Ecto neural progenitor cell (in vitro differentiated cells): ENCODE measurements around the gene RBBP9.
A peak's percentile ranks its signal among the peaks of the same experiment; 100 is the strongest.
"Not testable (repeated sequence)": the region's sequence is repeated elsewhere in the genome, so short reads cannot be mapped to it uniquely, and the experiment has no call there.

Experiments
- DNase-seq: peaks from one replicate; pipeline ENCODE4 v3.0.0-alpha.2; 2018; ENCODE audit warnings: low spot score

RBBP9 gene

DNA sequence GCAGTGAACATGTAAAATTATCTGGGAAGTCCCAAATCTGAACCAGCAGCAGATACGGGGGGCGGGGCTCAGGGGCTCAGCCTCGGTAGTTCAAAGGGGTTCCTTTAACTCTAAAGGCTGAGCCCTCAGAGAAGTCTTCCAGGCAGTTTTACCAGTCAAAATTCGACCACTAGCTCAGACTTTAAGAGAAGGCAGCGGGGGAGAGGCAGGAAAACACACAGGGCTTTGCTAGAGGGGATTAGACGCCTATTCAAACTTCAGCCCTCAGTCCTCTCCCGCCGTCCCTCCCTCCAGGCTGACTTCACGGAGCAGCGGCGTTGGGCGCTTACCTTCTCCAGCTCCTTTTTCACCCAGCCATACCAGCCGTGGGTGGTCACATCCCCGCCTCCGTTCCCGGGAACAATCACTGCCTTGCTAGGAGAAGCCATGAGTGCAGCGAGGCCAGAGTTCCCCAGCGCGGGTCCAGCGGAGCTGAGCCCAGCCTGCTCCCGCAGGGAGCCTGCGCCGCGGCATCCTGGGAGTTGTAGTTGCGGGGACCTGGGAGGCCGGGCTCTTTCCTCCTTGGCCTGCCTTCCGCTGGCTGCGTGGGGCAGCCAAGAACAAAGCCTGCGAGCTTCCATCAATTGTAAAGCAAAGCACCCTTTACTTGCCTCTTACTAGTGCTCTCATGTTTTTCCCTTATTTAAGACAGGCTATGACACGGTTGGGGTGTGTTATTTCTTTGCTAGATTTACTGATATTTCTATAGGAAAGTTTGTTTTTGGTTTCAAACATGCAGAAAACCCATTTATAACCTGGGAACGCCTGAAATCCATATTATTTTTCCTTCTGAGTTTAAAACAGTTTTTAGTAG is at the start of gene RBBP9:
Gene RBBP9 (minus strand): TSS at position 486 of the 853 bp plus-strand sequence. CDS start 58 bp downstream, at position 428.
- DNase-seq, result peak; percentile 94

DNA sequence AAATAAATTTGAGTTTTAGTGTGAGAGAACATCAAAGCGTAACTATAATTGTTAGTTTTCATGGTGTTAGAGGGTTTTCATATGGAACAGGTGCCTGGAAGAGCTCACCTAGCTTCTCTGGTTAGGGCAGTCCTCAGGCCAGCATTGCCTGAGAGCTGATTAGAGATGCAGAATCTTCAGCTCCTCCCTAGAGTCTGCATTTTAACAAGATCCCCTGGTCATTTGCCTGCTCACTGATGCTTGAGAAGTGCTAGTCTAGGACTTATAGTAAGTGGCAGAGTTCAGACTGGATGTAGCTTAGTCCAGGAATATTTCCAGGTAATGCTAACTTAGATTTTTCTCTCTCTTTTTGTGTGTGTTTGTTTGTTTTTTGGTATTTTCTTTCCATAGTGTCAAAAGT is 48.5 kb upstream of the RBBP9 start:
- DNase-seq, result no peak

DNA sequence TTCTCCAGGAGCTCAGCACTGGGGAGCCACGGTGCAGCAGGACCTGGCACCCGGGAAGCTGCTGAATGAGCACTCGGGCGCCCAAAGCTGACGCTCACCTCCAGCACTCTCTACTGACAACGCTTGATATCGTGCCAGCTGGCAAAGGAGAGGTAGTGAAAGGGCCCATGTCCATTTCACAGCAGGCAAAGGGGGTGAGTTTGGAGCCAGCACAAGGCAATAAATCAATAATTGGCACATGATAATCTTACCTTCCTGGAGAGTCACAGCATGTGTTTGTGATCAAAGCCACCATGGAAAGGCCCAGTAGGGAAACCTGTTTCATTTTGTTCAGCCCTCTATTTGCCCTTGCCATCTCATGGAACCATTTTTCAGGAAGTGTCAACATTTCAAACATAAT is 46.9 kb upstream of the RBBP9 start:
- DNase-seq, result no peak

DNA sequence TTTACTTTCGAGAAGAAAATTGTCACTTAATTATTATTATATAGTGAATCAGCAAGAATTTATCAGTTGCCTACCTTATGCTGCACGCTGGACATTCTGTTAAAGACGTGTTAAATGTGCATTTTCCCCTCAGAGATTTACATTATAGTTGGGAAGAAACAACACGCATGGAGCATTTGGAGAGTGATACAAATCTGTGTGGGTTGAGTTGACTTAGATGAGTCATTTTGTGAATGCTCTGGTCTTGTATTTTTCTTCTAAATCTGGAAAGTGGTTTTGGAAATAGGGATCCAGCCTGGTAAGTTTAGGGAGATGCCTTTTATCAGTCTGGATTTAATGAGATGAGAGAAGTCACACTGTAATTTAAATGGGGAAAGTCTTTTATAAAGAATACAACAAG is 46.2 kb upstream of the RBBP9 start:
- DNase-seq, result no peak

DNA sequence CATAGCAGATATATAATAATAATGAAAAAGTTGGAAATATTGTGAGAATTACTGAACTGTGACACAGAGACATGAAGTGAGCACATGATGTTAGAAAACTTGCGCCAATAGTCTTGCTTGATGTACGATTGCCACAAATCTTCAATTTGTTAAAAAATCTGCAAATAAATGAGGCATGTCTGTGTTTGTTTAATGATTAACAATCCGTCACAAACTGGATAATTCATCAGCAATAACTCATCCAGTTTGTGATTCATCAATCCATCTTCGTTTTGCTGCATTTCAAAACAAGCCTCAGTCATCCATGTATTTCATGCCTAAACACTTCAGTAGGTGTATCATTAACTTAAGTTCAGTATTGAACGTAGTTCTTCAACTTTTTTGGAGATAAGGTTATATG is 44.7 kb upstream of the RBBP9 start:
- no peak for DNase-seq

DNA sequence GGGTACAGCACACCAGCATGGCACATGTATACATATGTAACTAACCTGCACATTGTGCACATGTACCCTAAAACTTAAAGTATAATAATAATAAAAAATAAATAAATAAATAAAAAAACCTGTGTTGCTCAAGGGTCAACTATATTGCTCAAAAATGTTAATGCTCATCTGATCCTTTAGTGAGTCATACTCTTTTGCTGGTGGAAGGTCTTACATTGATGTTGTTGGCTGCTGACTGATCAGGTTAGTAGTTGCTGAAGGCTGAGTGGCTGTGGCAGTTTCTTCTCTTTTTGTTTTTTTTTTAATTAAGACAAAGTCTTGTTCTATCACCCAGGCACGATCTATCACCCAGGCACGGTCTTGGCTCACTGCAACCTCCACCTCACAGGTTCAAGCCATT is 40.6 kb upstream of the RBBP9 start:
- DNase-seq, result no peak

DNA sequence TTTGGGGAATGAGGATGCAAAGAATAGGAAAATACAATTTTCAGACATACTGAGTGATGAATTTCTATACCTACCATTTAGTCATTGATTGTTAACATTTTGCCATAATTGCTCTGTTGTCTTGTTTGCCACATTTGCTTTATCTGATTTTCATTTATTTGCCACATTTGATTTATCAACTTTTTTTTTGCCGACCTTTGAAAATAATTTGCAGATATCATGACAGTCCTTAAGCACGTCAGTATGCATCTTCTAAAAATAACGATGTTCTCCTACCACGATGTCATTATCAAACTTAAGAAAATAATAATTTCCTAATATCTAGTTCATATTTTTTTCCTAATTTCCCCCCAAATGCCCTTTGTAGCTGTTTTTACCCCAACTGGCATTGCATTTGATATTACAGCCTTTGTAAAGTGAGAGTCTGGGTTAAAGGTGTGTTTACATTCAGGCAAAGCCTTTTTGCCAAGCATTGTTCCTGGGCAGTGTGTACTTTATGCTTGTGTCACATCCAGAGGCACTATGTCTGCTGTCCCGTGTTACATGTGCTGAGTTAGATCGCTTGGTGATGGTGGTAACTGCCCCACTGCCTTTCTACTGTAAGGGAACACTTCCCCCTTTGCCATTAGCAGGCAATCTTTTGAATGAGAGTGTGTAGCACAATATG is 37.1 kb upstream of the RBBP9 start:
- DNase-seq, result no peak

DNA sequence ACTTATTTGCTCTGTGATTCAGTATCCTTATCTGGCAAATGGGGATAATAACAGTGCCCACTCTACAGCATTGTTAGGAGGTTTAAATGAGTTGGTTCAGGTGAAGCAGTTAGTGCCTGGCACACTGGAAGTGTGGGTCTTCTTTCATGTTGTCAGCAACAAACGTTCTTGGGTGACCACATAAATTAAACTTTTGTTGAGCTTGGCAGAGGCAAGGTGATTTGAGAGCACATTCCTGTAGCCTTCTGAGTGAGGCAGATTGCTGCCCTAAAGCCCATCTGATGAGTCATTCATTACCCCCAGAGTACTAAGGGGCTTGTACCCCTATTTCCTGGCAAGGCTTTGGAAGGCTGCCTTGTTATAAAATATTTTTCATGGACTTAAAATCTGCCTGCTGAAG is 36.5 kb upstream of the RBBP9 start:
- no peak for DNase-seq

DNA sequence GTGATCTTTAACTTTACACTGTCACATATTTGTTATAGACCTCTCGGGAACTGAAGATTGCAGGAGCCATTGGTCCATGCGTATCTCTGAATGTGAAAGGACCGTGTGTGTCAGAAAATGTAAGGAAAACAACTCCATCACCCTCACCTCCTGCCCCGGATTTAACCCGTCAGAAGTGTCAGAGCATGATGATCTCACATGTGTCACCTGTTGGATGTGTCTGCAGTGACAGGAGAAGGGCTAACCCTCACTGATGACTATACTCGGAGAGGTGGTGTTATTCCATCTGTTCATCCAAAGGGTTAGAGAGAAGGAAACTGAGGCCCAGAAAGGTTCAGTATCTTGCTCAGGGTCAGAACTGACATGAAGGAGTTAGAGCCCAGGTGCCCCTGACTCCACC is 35.6 kb upstream of the RBBP9 start:
- DNase-seq, result no peak

DNA sequence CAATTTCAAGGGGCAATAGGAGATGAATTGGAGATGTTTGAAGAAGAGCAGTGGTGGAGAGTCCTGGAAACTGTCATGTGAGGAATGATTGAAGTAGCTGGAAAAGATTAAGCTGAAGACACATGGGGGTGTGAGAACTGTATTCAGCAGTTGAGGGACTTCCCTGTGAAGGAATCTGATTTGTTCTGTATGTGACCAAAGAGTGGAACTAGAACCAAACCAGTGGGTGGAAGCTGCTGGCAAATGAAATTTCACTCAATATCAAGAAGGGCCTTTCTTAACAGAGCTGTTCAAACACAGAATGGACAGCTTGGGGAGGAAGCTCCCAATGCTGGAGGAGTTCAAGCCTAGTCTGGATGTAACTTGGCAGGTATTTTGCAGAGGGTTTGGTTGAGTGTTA is 32.0 kb upstream of the RBBP9 start:
- no peak for DNase-seq

DNA sequence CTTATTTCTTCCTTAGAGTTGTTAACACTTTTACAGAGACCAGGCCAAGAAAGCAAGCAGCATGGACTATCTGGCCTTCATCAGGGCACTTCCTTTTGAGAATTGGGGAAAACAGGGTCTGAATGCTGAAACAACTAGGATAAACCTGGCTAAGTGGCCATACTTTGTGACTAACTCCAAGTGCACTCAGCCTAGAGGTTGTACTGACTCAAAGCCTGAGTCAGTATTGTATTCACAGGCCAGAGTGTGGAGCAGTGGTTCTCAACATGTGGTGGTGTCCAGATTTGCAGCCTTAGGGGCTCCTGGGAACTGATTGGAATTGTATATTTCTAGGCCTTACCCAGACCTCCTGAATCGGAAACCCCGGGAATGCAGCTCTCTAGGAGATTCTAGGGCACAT is 30.8 kb upstream of the RBBP9 start:
- DNase-seq, result no peak

DNA sequence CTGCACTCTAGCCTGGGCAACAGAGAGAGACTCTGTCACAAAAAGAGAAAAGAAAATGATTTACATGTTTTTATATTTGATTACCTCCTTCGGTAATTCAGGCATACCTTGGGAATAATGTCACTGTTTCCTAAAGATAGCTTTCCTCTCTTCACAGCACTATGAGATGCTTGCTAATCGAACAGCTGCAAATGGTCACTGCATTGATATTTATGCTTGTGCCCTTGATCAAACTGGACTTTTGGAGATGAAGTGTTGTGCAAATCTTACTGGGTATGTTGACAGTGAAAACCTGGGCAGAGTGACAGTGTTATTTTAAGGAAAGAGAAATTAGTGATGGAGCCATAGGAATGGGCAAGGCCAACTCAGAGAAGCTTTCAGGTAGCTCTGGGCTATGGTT is 30.3 kb upstream of the RBBP9 start:
- no peak for DNase-seq

DNA sequence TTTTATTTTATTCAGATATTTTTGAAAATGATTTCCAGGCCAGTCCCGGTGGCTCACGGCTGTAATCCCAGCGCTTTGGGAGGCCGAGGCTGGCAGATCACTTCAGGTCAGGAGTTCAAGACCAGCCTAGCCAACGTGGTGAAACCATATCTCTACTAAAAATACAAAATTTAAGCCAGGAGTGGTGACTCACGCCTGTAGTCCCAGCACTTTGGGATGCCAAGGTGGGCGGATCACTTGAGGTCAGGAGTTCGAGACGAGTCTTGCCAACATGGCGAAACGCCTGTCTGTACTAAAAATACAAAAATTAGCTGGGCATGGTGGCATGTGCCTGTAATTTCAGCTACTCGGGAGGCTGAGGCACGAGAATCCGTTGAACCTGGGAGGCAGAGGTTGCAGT is 29.7 kb upstream of the RBBP9 start:
- DNase-seq, result not testable (repeated sequence)

DNA sequence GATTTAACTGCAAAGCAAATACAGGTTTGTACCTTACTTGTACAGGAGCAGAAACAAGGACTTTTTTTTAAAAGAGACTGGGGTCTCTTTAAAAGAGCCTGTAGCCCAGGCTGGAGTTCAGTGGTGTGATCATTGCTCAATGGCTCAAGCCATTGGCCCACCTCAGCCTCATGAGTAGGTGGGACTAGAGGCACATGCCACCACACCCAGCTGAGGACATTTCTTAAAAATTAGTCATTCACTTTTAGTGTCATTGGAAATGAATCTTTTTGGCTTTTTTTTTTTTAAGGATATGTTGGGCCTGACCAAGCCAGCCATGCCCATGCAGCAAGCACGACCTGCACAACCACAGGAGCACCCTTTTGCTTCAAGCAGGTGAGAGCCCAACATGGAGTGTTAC is 27.6 kb upstream of the RBBP9 start:
- DNase-seq, result no peak

DNA sequence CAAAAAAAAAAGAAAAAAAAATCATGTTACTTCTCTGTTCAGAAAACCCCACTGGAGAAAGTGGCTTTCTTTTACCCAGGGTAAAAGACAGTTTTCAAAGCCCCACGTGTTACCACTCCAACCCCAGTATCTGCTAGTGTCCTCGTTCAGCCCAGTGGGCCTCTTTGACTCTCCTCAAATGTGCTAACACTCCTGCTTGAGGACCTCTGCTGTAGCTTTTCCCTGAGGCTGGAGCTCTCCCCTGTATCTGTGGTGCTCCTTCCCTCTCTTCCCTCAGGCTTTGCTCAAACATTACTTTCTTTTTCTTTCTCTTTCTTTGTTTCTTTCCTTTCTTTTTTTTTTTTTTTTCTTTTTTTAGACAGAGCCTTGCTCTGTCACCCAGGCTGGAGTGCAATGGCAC is 26.0 kb upstream of the RBBP9 start:
- no peak for DNase-seq

DNA sequence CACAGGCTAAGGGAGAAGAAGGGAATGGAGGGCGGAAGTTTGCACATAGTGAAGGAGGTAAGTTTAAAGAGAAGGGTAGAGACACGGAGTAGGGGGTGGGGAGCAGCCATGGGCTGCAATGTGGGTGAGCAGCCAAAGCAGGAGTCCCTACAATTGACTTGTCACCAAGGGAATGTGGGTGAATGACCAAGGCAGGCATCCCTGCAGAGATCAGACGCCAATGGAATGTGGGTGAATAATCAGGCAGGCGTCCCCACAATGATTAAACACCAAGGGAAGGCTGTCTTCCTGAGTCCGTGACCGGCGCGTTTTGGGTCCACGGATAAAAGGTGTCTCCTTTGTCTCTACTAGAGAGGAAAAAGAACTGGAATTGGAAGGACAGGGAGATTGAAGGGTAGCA is 25.0 kb upstream of the RBBP9 start:
- DNase-seq, result not testable (repeated sequence)

DNA sequence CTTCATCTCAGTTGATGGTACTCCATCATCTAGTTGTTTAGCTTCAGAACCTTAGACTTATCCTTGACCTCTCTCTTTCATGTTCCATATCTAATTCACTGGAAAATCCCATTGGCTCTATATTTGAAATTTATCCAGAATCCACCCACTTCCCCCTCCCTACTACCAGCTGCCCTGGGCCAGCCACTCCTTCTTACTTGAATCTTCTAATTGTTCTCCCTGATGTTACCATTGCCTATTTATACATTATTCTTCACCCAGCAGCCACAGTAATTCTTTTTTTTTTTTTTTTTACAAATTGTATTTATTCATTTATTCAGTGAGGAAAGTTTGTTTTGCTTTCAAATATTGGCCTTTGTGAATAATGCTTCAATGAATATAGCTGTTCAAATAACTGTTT is 18.9 kb upstream of the RBBP9 start:
- DNase-seq, result no peak

DNA sequence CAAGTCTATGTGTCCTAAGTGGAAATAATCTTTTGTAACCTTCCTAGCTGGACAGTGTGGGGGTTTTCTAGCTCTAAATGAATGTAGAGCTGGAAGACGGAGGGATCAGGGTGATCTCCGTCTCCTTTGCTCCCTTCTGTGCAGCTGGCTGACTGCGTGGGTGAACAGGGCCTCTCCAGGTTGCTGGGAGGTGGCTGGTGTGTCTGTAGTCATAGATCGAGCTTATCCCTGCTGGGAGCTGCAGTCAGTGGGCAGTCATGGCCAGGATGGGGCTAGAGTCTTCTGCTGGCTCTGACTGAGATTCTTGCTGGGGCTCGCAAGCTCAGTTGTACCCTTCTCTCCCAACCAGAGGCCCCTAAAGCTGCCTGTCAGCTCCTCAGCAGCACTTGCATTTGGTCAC is 17.1 kb upstream of the RBBP9 start:
- no peak for DNase-seq

DNA sequence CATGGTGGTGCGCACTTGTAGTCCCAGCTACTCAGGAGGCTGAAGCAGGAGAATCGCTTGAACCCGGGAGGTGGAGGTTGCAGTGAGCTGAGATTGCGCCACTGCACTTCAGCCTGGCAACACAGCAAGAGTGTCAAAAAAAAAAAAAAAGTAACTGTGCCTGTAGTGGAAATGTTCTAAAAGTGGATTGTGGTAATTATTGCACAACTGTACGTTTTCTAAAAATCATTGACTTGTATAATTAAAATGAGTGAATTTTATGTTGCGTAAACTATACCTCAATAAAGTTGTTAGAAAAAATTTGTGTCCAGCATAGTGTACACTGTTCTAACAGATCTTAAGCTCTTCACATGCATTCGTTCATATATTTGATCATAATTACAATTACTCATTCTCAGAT is 16.2 kb upstream of the RBBP9 start:
- DNase-seq, result no peak

DNA sequence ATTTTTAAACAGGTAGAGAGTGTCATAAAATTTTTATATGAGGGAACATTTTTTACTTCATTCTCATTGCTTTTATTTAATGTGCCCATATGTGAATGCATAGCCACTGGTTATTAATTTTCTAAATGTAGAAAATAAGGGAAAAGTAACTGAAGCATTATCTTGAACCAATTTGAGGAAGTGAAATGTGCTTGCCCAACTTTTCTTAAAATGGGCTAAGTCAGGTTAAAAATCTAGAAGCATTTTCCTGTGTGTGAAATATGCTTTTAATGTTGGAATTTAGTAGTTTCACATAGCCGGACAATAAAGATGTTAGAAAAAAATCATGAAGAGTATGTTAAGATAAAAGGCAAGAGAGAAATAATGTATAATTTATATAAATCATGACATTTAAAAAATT is 14.5 kb upstream of the RBBP9 start:
- DNase-seq, result no peak

DNA sequence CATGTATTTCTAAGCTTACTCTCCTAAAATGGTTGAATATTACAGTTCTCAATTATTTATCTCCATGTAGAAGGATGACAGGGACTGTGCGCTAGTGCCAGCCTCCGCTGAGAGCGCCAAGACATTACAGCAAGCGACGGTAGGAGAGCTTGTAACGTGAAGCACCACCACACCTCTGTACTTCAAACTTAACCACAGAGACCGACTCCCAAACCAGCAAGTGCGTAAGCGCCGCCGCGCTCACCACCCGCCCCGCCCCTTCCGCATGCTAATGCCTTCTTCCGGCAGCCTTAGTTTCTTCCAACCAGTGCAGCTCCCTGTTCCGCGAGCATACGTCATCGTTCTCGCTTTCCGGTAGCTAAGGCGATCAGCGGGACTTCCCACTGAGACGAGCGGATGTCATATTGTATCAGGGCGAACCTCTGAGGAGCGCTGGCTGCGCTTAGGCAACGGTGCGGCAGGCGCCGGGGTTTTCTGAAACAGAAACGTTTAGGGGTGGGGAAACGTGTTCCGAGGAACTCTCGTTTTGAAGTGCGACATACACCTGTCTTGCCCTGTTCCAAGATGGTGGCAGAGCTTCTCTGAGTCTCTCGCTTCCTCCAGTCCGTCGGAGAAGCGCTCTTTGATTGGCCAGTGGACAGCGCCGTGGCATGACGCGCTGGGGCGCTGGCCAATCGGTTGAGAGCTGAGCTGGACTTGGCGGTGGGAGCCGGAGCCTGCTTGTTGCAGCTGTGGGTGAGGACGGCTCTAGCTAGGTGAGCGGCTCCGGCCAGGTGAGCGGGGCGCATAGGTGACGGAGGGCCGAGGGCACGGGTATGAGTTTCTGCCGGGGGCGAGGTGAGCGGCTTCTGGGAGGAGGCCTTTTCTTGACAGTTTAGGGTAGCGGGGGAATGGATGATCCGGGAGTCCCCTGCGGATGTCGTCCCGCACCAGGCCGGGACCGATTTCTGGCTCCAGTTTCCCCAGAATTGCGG is 10.5 kb upstream of the RBBP9 start, which contains the start of gene SEC23B:
Gene SEC23B (plus strand): TSS at position 723 of the 974 bp plus-strand sequence. CDS start 2,896 bp downstream, outside the sequence.
- DNase-seq, result peak; percentile 96

DNA sequence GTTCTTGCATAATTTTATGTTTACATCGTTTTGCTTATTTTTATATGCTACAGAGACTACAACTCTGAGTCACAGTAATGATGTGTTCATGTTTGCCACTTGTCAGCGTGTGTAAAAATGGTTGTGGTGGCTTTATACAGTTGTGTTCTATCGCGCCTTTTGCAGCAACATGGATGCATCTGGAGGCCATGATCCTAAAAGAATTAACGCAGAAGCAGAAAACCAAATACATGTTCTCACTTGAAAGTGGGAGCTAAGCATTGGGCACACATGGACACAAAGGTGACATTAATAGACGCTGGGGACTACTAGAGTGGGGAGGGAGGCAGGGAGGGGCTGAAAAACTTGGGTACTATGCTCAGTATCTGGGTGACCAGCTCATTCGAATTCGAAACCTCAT is 9.7 kb upstream of the RBBP9 start:
- no peak for DNase-seq
